Cardiac septum (tissue), 1 donor: ENCODE measurements around the gene AGBL5. TPM values are rescaled to one million over a fixed set of nuclear protein-coding genes. Genes with fewer than 3 reads are reported as not detected.
A peak's percentile ranks its signal among the peaks of the same experiment; 100 is the strongest.

Experiments used
- DNase-seq: peaks from one replicate; pipeline ENCODE4 v3.0.0-alpha.2; 2020; ENCODE audit warnings: low spot score
- intact Hi-C: fragments of 100-400 bp; cut with DNase I; formaldehyde crosslinking; loops from one replicate; pipeline ENCODE4 v1.14.0; 2022
- total RNA-seq: library from RNA; stranded (reverse); fragmentation: NEBNext Ultra II Directional; extraction: Animal tissue kit (Norgen Biotek cat#: 25700); gene quantifications from one replicate; pipeline ENCODE4 v1.2.1, GENCODE V29; 2021
- donor health status: DM: no; HTN: no; CAD: no.

AGBL5 gene
- total RNA-seq, 1 donor from 2014 or later = 11.7 TPM

GRCh38 chr2:27049422-27050280, 1.8 kb upstream of the AGBL5 start:
- peak; percentile 78 for DNase-seq
- intact Hi-C loops = loop anchor here (2.0 kb wide), 2 partner anchors 23 to 37 kb away; partner anchors contain the start of gene KHK

- intact Hi-C loops = loop anchor here (2.0 kb wide), 2 partner anchors 22 to 36 kb away; partner anchors contain the start of gene KHK
- peak; percentile 92 for DNase-seq
Measured at GRCh38 chr2:27050281-27050995, 1.0 kb upstream of the AGBL5 start.

GRCh38 chr2:27051902-27052645, 606 bp downstream of the AGBL5 start:
- peak; percentile 81 for DNase-seq
- intact Hi-C loops = loop anchor here (2.0 kb wide), 2 partner anchors 21 to 35 kb away; partner anchors contain the start of gene KHK

GRCh38 chr2:27053321-27053720, 1.9 kb downstream of the AGBL5 start:
- intact Hi-C loops = no loop called here
- no peak for DNase-seq

GRCh38 chr2:27053776-27054175, 2.3 kb downstream of the AGBL5 start:
- DNase-seq = no peak
- intact Hi-C loops = no loop called here

- intact Hi-C loops = no loop called here
- no peak for DNase-seq
Measured at GRCh38 chr2:27054721-27055120, 3.3 kb downstream of the AGBL5 start.

GRCh38 chr2:27057184-27057583, 5.7 kb downstream of the AGBL5 start:
- intact Hi-C loops = no loop called here
- no peak for DNase-seq

GRCh38 chr2:27058210-27058609, 6.7 kb downstream of the AGBL5 start:
- intact Hi-C loops = no loop called here
- no peak for DNase-seq

- DNase-seq = no peak
- intact Hi-C loops = no loop called here
Measured at GRCh38 chr2:27059141-27059820, 7.8 kb downstream of the AGBL5 start.

GRCh38 chr2:27060323-27060722, 8.9 kb downstream of the AGBL5 start:
- intact Hi-C loops = no loop called here
- DNase-seq = no peak

GRCh38 chr2:27065128-27065527, 13.7 kb downstream of the AGBL5 start:
- no peak for DNase-seq
- intact Hi-C loops = no loop called here

- no peak for DNase-seq
- intact Hi-C loops = no loop called here
Measured at GRCh38 chr2:27067385-27067784, 15.9 kb downstream of the AGBL5 start.

- no peak for DNase-seq
- intact Hi-C loops = no loop called here
Measured at GRCh38 chr2:27069436-27069835, 18.0 kb downstream of the AGBL5 start.

- no peak for DNase-seq
- intact Hi-C loops = loop anchor here (5.0 kb wide), 1 partner anchor 38 kb away; the partner anchor contains the start of gene TMEM214
Measured at GRCh38 chr2:27069961-27070618, 18.6 kb downstream of the AGBL5 start.

GRCh38 chr2:27070653-27071276, 19.3 kb downstream of the AGBL5 start:
- DNase-seq = no peak
- intact Hi-C loops = loop anchor here (1.0 to 5.0 kb wide), 2 partner anchors 11 to 38 kb away; partner anchors contain the start of gene TMEM214

- intact Hi-C loops = loop anchor here (1.0 to 5.0 kb wide), 2 partner anchors 10 to 39 kb away; partner anchors contain the start of gene TMEM214
- DNase-seq = peak; percentile 98
Measured at GRCh38 chr2:27071277-27071989, 20.0 kb downstream of the AGBL5 start, which contains the start of gene OST4. TSS of gene OST4 (minus strand) at chr2:27071654.
